Renal cortex interstitium (tissue), 15 donors: ENCODE results near the gene ITIH3. TPM values are rescaled to one million over a fixed set of nuclear protein-coding genes. Genes with fewer than 3 reads are reported as not detected.
A peak's percentile ranks its signal among the peaks of the same experiment; 100 is the strongest.
"Not testable (repeated sequence)": the region's sequence is repeated elsewhere in the genome, so short reads cannot be mapped to it uniquely, and the experiment has no call there.

ENCODE experiments used
- DNase-seq, 11 donors: peaks; one replicate each; pipeline ENCODE4 v3.0.0-alpha.2; 2013; ENCODE audit warnings: low read depth in 9 of 11, low spot score in 4 of 11; ENCODE audit errors: extremely low read depth in 1 of 11
- long read RNA-seq, 16 experiments: transcript quantifications; one replicate each; lab custom pipeline, GENCODE V29; 2026
- polyA plus RNA-seq, 3 donors: library from polyadenylated mRNA; unstranded; fragments of 120-200 nt; gene quantifications; one replicate each; pipeline ENCODE4 v1.2.1, GENCODE V29; 2013; ENCODE audit not compliant: insufficient read length in 3 of 3

Gene ITIH3, protein sequence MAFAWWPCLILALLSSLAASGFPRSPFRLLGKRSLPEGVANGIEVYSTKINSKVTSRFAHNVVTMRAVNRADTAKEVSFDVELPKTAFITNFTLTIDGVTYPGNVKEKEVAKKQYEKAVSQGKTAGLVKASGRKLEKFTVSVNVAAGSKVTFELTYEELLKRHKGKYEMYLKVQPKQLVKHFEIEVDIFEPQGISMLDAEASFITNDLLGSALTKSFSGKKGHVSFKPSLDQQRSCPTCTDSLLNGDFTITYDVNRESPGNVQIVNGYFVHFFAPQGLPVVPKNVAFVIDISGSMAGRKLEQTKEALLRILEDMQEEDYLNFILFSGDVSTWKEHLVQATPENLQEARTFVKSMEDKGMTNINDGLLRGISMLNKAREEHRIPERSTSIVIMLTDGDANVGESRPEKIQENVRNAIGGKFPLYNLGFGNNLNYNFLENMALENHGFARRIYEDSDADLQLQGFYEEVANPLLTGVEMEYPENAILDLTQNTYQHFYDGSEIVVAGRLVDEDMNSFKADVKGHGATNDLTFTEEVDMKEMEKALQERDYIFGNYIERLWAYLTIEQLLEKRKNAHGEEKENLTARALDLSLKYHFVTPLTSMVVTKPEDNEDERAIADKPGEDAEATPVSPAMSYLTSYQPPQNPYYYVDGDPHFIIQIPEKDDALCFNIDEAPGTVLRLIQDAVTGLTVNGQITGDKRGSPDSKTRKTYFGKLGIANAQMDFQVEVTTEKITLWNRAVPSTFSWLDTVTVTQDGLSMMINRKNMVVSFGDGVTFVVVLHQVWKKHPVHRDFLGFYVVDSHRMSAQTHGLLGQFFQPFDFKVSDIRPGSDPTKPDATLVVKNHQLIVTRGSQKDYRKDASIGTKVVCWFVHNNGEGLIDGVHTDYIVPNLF
- polyA plus RNA-seq: 1 to 10 TPM; 5.8 to 8.0 (median 7.2) TPM
- long read RNA-seq, donor 1: 0 reads
- long read RNA-seq, donor 2: 0 reads
- long read RNA-seq, donor 3: 0 reads
- long read RNA-seq, donor 4: 0 reads
- long read RNA-seq, donor 5: 0 reads
- long read RNA-seq, donor 6, partial matches to known transcripts: 0 of 1 reads
- long read RNA-seq, donor 6, other reads (novel, unspliced or antisense): 0 of 1 reads
- long read RNA-seq, donor 7: 0 reads
- long read RNA-seq, donor 8, partial matches to known transcripts: 0 of 2 reads
- long read RNA-seq, donor 8, other reads (novel, unspliced or antisense): 0 of 2 reads
- long read RNA-seq, donor 9, partial matches to known transcripts: 0 of 1 reads
- long read RNA-seq, donor 9, other reads (novel, unspliced or antisense): 0 of 1 reads
- long read RNA-seq, donor 10: 0 reads
- long read RNA-seq, donor 11, partial matches to known transcripts: 0 of 1 reads
- long read RNA-seq, donor 11, other reads (novel, unspliced or antisense): 0 of 1 reads
- long read RNA-seq, donor 12, partial matches to known transcripts: 0 of 1 reads
- long read RNA-seq, donor 12, other reads (novel, unspliced or antisense): 0 of 1 reads
- long read RNA-seq, donor 13: 0 reads
- long read RNA-seq, donor 14: 0 reads
- long read RNA-seq, donor 15: 0 reads
- long read RNA-seq, donor 16, partial matches to known transcripts: 0 of 3 reads
- long read RNA-seq, donor 16, other reads (novel, unspliced or antisense): 0 of 3 reads

DNA sequence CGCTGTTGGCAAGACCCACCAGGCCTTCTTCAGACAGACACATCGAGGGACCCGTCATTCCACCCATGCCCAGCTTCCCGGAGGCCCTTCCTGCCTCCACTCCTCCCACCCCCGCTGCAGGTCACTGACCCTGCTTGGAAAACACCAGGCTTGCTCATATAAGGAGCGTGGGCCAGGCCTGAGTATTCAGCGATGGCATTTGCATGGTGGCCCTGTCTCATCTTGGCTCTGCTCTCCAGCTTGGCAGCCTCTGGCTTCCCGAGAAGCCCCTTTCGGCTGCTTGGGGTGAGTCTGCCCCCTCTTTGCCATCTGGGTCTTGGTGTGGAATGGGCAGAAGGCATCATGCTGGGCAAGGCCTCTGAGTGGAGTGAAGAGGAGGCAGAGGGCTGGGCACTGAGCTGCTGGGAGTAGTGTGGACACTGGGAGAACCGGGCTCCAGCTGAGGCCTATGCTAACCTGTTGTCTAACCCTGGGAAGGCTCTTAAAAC is at the start of gene ITIH3:
ITIH3 (plus strand) TSS at position 185 of the 488 bp plus-strand sequence; CDS start at position 193, 8 bp downstream.
- DNase-seq: no peak

DNA sequence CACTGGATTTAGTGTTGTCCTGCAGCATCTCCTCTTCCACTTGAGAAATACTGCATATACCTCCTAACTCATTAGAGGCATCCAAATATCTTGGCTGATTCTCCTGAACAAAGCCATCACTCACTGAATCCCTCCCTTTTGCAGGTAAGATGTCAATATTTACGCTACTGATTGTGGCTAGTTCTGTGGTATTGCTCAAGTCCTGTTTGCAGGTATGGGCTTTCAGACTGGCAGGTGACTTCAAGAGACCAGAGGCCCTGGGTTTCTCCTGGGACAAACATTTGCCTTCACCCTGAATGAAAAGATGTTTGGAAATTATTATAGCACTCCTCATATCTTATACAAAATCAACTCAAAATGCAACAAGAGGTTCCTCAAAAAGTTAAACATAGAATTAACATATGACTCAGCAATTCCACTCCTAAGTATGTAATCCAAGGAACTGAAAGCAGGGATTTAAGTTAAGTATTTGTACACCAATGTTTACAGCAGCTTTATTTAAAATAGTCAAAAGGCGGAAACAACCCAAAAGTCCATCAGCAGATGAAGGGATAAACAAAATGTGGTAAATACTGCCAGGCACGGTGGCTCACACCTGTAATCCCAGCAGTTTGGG is 42.4 kb upstream of the ITIH3 start:
- no peak for DNase-seq

DNA sequence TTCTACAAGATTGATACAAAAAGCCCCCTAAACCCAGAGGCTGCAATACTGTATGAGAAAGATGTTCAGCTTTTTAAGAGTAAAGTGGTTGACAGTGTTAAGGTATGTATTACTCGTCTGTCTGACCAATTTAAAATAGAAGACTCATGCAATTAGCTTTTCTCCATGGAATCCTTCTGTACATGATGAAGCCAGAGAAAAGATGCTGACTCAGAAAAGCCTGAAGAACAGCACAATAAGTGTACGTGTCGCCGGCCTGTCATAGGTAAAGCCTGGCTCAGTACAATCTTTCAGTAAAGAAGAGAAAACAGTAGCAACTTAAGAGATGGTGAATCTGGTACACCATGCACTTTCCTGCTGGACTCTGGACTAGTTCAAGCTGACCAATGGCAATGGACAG is 40.2 kb upstream of the ITIH3 start:
- DNase-seq: no peak

DNA sequence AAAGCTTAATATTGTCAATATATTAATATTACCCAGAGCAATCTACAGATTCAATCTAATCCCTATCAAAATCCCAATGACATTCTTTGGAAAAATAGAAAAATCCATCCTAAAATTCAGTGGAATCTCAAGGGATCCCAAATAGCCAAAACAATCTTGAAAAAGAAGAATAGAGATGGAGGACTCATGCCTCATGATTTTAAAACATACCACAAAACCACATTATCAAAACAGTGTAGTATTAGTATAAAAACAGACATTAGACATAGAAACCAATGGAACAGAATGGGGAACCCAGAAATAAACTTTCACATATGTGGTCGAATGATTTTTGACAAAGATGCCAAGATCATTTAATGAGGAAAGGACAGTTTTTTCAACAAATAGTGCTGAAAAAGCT is 38.5 kb upstream of the ITIH3 start:
- DNase-seq: no peak

DNA sequence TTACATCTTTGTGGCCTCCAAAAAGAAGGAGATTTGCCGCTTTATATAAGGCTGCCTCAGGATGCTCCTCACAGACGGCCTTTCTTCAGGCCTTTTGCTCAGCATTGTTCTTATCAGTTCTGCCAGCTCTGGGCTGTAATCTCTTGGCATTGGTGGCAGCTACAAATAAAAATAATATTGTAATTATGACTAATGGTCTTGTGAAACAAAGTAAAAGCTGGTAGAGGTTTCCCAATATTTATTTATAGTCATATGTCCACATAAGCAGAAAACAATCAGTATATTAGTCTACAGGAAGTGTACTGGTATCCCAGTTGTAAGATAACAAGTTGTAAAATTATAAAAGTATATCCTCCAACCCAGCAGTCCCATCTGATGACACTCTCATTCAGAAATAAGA is 31.1 kb upstream of the ITIH3 start:
- no peak for DNase-seq

DNA sequence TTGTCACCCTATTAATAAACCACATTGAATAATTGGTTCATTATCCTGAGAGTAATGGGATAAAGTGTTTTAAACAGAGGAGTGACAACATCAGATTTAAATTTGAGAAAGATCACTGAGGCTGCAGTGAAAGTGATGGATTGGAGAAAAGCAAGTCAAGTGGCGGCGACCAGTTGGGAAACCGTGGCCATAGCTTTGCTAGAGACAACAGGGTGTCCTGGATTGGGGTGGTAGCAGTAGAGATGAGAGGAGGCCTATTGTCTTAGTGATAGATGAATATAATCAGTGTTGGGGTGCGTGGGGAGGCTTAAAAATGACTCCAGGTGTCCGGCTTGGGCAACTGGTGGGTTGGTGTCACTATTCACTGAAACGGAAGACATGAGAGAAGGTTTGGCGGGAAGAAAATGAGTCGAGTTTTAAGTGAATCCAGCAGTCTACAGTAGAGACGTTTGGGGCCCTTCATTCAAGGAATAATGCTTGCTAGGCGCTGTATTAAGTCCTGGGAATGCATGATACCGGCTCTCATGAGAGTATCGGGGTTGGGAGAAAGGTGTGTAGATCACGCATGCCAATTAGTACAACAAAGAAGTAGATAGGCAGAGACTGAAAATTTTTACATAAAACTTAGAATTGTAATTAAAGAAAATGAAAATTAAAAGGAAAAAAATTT is 24.7 kb upstream of the ITIH3 start:
- peak in 3 of 11 donors; percentile 0 to 6 (median 3) for DNase-seq

DNA sequence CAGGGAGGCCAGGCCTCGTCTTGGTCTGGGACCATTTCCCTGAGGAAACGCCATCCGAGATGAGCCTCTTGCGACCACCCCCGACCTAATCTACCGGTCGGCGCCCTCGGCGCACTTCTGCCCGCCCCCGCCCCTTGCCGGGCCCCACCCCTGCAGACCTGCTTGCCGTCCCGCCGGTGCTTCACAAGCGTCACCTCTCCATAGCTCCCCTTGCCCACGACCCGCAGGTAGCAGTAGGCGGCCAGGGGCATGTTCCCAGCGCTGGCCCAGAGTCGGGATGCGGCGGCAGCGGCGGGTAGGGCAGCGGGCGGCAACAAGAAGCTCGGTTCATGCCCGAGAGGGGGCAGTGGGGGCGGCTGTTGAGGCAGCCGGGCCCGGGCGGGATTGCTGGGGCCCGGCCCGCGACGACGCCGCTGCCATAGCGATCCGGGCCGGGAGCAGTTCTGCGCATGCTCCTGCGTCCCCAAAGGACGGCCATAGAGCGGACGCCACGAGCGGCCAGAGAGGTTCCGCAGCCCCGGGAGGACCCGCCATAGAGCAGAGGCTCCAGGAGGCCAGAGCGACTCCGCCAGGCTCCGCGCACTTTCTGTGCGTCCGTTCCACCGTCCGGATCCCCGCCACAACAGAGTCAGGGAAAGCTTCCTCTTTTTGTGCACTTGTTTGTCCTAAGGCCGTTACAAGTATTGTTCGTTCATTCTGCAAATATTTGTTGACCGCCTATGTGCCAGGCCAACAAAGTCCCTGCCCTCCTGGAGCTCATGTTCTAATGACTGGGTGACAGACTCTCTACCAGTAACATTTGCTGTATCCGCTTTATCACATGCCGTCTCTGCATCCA is 23.9 kb upstream of the ITIH3 start, which contains the start of gene NEK4:
NEK4 (minus strand) TSS at position 445 of the 838 bp plus-strand sequence; CDS start at position 251, 194 bp downstream.
- DNase-seq: peak; percentile 71 to 92 (median 87)

DNA sequence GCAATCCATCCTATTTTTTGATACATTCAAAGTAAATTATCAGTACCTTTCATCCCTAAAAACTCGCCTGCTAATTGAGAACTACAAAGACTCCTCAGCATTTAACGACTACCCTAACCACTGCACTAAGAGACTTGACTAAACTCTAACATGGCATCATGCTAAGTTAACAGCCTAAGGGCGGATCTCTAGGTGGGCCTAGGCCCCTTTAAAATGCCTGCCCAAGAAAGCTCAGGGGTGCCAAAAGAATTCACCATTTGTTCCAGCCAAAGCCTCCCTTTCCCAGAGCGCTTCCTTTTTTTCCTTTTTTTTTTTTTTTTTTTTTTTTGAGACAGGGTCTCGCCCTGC is 23.3 kb upstream of the ITIH3 start:
- DNase-seq: no peak

DNA sequence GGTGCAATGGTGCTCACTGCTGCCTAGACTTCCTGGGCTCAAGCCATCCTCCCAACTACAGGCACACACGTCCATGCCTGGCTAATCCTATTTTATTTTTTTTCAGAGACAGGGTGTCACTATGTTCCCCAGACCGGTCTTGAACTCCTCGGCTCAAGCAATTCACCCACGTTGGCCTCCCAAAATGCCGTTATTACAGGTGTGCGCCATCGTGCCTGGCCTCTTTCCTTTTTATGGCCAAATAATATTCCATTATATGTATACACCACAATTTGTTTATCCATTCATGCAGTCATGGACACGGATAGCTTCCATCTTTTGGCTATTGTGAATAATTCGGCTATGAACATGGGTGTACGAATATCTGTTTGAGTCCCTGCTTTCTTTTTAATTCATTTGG is 22.9 kb upstream of the ITIH3 start:
- DNase-seq: no peak

DNA sequence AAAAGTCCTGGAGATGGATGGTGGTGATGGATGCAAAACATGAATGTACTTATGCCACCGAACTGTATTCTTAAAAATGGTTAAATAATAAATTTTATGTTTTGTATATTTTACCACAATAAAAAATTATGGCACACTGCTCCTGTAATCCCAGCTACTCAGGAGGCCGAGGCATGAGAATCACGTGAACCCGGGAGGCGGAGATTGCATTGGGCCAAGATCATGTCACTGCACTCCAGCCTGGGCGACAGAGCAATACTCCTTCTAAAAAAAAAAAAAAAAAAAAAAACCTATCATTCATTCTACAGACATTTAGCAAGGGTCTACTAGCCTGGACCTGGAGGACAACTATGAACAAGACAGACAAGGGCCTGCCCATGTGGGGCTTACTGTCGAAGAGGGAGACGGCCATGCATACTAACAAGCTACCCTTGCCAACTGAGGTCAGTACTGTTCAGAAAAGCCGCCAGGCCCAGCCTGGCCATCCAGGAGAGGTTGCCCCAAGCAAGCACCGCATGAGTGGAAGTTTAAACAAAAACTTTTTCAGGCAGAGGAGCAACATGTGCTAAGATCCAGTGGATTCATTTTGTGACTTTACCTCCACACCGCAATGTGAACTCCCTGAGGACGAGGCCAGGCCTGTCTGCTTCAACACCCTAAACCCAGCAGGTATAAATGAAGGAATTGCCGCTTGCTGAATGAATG is 21.1 kb upstream of the ITIH3 start:
- no peak for DNase-seq

DNA sequence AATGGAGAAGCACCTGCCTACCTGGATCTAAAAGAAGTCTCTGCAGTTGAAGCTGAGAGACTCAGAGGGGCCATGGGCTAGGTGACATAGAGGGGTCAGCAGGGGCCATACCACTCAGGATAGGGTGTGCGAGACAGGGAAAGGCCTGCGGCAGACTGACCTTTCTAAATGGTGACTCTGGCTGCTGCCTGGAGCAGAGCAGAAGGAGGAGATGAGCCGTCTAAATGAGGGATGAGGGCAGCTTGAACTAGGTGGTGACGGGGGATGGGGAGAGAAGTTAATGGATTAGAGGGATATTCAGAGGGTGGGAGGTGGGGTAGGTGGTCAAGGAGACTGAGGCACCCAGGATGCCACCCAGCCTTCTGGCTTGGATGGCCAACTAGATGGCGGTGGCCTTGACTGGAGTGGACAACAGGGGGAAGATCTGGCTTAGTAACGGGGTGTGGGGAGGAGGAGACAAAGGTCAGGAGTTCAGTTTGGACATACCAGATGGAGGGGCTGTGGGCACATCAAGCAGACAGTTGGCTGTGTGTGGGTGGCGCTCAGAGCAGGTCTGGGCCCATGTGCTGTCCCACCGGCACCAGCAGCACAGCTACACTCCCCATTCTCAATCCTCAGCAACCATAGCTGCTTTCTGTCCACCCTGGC is 20.4 kb upstream of the ITIH3 start:
- DNase-seq: no peak

DNA sequence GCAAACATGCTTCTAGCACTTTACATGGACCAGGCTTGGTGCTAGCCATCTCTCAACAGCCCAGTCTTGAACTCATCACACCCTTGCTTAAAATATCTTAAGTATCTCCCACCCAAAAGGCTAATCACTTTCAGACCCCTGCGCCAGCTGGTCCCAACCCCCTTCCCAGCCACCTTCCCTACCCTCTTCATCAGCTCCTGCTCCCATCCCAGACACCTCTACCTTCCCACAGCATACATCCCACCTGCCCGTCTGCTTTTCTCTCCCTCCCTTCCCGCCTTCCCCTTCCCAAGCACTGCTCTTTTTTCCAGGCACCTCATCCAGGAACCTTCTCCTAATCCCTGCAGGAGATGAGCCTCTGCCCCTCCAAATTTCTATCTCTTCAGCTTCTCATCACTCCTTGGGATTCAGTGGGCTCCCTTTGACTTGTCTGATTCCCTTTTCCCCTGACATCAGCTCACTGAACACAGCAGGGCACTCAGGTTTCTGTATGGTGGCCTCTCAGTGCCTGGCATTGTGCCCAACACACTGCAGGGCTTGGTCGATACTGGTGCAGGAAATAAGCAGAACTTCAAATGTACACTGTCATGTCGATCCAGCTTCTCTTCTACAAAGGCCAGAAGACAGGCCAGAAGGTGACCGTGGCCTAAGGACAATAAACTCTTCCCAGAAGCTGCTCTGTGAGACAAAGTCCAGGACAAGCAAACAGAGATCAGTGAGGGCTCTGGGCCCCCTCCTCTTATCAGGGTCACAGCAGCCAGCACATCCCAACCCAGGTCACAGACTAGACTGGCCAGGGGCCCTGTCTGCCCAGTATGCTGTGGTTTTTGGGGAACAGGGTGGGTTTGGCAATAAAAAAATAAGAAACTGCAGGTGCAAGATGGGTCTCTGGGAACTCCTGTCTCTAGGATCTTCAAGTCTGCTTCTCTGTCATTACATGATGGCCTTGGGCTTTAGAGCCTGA is 19.4 kb upstream of the ITIH3 start:
- no peak for DNase-seq

DNA sequence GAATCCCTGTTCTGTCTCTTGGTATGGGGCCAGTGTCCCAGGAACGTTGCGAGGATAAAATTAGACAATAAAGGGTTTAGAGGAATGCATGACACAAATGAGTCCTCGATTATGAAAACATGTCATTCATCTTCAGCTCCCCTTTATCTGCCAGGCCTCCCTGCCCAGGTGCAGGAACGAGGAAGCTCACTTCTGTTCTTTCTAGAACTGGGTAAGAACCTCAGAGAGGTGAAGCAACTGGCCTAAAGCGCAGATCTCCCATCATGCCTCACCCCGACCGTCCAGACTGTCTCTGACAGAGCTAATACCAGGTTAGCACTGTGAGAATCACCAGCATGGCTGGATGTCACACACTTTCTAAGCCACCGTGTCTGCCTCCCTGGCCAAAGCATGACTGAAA is 18.7 kb upstream of the ITIH3 start:
- DNase-seq: no peak

DNA sequence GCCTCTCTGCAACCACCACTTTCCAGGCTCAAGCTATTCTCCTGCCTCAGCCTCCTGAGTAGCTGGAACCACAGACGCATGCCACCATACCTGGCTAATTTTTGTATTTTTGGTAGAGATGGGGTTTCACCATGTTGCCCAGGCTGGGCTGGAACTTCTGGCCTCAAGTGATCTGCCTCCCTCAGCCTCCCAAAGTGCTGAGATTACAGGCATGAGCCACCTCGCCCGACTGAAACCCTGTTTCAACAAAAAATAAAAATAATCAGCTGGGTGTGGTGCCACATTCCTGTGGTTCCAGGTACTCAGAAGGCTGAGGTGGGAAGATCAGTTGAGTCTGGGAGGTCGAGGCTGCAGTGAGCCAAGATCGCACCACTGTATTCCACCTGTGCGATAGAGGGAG is 18.1 kb upstream of the ITIH3 start:
- not testable (repeated sequence) for DNase-seq
